A204.1 (cell line): ENCODE data around the gene MZT2B.
"Not testable (repeated sequence)": the region's sequence is repeated elsewhere in the genome, so short reads cannot be mapped to it uniquely, and the experiment has no call there.

Source experiments
- FAIRE-seq: peaks from 2 replicates; lab custom pipeline; 2012; peaks lifted over from hg19 to GRCh38; lab: Jason Lieb, UNC

Gene MZT2B

GRCh38 chr2:130180404-130181324 is 1.4 kb upstream of the MZT2B start:
- not testable (repeated sequence) for FAIRE-seq

DNA sequence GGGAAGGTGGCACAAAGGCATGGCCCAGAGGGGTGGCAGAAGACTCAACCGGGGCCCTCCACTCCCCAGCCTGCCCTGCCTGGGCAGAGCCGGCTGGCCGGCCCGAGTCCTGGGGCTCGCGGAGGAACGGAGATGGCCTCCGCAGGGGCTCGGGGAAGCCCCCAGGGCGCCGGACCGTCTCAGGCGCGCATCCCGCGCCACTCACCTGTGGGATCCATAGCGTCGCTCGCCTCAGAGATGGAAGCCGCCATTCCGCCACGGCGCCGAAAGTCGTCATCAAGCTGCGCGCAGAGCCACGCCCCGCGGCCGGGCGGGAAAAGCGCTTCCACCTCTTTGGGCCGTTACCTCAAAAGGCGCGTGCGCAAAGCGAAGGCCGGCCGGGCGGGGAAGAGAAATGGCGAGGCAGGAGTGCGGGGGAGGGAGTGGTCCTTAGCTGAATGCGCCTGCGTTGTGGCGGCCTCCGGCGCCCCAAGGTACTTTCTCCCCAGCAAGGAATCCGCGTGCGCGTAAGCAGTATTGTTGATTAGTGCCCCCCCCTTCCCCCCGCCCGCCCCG is 660 bp upstream of the MZT2B start, which contains the start of gene SMPD4:
Gene SMPD4, minus strand, starts transcription at position 278 of the 555 bp plus-strand sequence. CDS start 5,010 bp downstream, outside the sequence.
- peak; percentile 88 for FAIRE-seq

DNA sequence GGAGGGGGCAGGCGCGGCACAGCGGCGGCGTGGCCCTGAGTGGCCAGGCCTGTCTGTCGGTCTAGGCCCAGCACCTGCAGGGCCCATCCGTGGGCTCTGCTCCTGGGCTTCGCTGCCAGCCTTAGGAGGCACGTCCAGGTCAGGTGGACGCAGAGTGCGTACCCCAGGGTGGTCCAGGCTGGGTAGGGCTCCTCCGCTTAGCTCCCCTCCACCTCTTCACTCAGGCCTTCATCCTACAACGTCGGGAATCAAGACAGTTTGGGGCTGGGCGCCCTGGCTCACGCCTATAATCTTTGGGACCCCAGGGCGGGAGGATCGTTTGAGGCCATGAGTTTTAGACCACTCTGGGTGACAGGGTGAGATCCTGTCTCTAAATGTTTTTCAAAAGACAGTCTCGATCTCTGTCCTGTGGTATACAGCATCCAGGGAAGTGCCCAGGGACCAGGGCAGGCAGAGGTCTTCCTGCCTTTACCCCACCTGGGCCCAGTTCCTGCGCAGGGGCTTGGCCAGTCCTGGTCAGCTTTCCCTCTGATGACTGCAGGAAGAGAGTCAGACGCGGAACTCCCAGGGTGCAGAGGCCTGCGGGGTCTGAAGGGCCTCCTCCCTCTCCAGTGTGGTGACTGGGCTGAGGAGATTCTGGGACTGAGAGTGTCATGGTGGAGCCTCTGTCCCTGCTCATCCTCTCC is 907 bp downstream of the MZT2B start:
- not testable (repeated sequence) for FAIRE-seq

DNA sequence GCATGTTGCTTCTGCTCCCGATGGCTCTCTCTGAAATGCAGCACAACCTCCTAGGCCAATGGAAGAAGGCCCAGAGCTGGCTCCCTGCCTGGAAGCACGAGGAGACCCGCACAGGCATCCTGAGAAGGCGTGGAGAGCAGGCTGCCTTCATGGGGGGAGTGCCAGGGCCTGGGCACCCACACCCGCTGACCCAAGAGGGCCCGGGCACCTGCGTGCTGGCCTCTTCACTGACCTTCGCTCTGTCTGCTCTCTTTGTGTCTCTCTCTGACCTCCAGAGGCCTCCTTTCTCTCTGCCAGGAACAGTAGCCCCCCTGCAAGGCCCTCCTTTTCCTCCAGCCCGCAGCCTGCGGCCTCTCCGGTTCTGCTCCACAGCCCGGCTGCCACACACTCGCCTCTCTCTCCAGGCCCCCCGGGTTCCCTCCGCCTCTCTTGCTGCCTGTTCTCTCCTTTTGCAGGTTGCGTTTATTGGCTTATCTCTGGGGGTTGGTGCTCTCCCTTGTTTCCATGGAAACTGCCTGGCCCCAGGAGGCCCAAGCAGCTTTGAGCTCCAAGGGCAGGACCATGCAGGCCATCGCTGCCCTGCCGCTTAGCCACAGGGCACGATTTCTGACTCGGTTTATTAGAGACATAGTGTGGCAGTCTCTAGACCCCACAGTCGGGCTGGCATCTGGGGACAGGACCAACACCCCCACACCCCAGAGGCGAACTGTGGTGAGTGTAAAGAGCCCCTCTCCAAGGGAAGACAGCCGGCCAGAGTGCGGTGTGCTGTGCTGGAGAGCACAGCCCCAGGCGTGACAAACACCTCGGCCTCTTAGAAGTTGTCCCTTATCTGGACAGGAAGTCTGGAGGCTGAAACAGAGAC is 1.7 kb downstream of the MZT2B start:
- no peak for FAIRE-seq

DNA sequence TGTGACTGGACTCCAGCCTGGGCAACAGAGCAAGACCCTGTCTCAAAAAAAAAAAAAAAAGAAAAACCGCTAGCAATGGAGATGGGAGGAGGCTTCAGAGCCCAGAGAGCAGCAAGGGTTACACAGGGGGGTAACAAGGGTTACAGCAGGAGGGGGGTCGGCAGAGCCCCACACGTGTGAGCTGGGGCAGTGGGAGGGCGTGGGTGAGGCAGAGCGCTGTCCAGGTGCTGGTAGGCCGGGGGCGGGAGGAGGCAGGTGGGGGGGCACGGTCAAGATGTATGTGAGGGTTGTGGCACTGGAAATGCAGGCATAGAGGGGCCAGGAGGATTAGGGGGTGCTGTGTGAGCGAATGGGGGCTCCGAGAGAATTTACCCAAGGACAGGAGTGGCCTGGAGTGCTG is 3.4 kb downstream of the MZT2B start:
- no peak for FAIRE-seq

DNA sequence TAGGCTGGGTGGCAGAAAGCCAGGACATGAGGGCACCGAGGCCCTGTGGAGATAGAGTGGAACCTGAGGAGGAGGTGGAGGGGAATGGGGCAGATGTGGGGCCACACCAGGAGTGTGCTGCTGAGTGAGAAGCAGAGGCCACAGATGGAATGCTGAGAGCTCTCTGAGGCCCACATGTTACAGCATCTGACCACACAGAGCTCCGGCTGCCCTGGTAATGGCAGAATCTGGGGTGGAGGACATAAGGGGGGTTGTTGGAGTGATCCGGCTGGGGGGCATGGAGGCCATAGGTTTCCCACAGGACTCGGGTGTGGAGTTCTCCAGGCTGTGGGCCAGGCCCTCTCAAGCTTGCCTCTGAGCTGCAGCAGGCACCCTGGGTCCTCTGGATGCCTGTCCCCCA is 3.8 kb downstream of the MZT2B start:
- no peak for FAIRE-seq

GRCh38 chr2:130186391-130186790 is 4.3 kb downstream of the MZT2B start:
- no peak for FAIRE-seq

DNA sequence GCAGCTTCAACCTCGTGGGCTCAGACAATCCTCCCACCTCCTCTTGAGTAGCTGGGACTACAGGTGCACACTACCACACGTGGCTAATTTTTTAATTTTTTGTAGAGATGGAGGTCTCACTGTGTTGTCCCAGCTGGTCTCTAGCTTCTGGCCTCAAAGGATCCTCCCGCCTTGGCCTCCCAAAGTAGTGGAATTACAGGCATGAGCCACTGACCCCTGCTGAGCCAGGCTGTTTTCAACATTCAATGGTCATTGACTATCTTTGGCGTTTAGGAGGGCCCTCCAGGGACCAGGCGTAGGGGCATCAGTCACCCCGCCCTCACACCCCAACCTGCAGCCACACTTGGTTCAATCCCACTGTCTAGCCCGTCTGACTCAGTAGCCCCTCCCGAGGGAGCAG is 5.2 kb downstream of the MZT2B start:
- FAIRE-seq = no peak

- FAIRE-seq = not testable (repeated sequence)
These were observed 6.1 kb downstream of the MZT2B start for GRCh38 chr2:130187859-130188792.

DNA sequence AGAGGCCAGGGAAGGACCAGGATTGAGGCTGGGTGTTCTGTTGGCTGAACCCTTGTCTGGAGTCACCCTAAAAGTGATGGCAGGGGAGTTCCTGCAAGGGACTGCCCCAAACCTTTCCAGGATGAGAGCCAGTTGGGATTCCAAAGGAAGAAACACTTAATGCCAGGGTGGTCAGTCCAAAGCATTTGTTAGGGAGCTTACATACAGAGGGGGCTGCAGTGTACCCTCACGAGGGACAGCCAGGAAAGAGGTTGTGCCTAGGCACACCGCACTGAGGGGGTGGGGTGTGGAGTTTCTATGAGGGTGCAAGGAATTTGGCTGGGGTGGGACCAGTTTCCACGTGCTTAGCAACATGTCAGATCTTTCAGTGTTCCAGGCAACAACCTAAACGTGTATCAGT is 6.9 kb downstream of the MZT2B start:
- FAIRE-seq = not testable (repeated sequence)

- FAIRE-seq = no peak
These were observed 8.2 kb downstream of the MZT2B start for GRCh38 chr2:130190237-130190636.

DNA sequence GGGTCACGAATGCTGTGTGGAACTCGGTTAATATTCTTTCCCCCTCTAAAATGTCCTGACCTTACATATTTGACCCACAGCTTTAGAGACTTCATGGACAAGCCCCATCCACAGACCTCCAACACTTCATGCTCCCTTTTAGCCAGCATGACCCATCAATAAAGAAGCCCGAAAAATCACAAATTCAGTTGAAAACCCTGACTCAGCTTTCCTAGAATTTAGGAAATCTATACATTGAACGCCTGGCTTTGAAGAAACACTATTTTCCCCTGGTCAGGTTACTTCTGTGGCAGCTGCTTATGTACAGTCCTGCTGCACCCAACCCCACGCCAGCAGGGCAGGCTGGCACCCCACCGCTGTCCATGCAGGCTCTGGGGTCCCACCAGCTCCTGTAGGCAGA is 9.3 kb downstream of the MZT2B start:
- not testable (repeated sequence) for FAIRE-seq

GRCh38 chr2:130192451-130192850 is 10.4 kb downstream of the MZT2B start:
- FAIRE-seq = not testable (repeated sequence)

GRCh38 chr2:130193824-130194223 is 11.8 kb downstream of the MZT2B start:
- not testable (repeated sequence) for FAIRE-seq

DNA sequence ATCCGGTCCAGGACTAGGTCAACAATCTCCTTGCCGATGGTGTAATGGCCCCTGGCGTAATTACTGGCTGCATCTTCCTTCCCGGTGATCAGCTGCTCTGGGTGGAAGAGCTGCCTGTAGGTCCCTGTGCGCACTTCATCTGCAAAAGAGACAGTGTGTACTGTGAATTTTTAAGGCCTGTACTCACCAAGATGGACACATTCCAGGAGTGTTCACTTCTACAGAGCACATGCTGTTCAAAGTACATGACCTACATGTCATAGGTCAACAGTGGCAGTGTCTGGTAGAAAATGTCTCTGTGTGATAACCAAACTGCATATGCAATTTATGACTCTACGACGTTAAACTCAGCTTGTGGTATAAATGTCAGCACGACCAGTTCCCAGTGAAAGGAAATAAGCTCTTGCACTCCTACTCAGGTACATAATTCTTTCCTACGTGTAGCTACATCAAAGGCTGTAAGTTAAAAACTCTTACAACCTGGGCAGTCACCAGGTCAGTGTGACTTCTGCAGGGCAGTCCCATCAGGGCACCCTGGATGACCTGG is 13.1 kb downstream of the MZT2B start:
- not testable (repeated sequence) for FAIRE-seq

- FAIRE-seq = not testable (repeated sequence)
These were observed 14.0 kb downstream of the MZT2B start for GRCh38 chr2:130196052-130196451.

DNA sequence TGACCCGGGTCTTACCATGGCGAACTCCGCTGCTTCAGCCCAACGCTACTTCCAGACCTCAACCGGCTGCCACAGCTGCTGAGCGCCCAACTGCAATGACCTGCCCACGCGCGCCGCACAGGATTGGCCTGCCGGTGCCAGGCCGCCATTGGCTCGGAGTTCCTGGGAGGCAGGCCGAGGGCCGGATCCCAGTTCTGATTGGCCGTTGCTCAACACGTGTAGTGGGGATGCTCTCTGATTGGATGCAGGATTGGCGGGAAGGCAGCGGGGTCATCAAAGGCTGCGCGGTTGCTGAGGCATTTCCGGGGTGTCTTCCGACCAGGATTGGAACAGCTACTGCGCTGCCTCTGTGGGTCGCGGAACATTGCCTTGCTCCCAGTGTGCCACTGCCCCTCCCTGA is 16.3 kb downstream of the MZT2B start, which contains the start of gene TUBA3E:
Gene TUBA3E, minus strand, starts transcription at position 97 of the 400 bp plus-strand sequence. Its CDS starts 79 bp downstream, at position 18.
- FAIRE-seq = no peak

- FAIRE-seq = not testable (repeated sequence)
These were observed 20.5 kb downstream of the MZT2B start for GRCh38 chr2:130202518-130202917.

DNA sequence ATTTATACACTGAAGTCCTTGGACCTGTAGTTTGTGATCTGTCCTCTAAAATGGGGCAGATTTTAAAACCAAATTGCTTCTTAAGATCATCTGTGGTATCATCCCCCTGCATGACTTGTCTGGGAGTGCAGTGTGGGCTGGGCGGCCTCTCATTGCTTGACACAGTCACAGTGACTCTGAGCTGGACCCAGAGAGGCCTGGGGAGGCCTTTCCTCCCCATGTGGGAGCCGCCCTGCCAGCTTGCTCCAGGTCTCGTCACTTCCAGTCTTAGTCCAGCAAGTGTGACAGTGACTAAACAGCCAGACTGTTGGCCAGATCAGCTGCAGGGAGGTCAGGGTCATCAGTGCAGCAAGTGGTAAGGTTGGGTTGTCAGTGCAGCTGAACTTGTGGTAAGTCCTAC is 21.1 kb downstream of the MZT2B start:
- FAIRE-seq = not testable (repeated sequence)

DNA sequence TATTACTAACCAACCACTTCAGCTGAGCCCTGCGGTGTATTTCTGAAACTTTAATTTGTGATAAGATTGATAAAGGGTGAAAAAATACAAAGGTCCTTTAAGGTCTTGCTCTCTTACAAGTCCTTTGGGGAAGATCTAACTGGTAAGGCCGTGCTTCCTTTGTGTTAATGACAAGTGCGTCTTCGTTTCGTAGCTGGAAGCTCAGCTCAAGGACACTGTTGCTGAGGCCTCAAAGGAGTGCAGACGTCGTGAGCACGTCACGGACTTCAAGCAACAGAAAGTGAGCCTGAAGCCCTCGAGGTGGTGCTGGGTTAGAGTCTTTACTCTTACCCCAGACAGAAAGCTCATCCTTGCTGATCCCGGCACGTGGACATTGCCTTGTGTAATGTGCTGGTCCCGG is 25.0 kb downstream of the MZT2B start:
- FAIRE-seq = not testable (repeated sequence)
